ENCODE measurements around the gene SELENOW. TPM values are rescaled to one million over a fixed set of nuclear protein-coding genes. Genes with fewer than 3 reads are reported as not detected.

Gene SELENOW
- total RNA-seq: 100 to 1,000 TPM in 1 of 3 donors, 10 to 100 TPM in 2; 90.5 to 104 (median 97.2) TPM
- total RNA-seq (2013): 143 TPM

DNA sequence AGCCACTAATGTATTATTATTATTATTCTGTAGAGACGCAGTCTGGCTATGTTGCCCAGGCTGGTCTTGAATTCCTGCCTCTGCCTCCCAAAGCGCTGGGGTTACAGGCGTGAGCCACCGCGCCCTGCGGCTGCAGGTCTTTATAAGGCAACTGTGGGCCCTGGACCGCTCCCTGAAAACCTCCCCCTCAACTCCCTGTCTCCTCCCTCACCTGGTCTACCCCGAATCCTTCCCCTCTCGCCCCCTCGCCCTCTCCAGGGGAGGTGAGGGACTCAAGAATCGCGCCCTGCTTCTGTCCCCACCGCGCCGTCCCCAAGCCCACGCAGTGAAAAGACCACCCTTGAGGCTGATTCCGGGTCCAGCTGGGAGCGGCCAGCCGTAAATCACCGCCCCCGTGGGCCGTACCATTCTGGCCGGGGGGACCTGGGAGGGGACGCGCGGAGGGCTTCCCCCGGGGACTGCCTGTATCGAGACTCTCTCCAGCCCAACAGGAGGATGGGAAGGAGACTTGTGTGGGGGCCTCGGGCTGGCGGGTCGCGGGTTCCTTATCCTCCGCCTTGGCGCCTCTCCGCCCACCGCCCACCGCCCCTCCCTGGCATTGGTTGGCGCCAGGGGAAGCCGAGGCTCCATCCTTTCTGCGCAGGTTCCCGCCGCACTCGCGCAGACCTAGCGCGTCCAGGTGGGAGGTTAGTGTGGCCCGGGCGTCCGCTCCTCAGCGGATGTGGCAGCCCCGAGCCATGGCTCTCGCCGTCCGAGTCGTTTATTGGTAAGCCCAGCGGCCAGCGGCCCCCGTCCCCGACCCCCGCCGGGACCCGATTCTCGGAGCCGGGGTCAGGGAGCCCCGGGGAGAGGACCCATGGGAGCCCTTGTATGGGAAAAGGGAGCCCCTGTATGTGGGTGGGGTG, at the start of gene SELENOW:
SELENOW (plus strand) TSS at position 655 of the 905 bp plus-strand sequence; CDS start at position 738, 83 bp downstream.
- no peaks in the 10 kb centered on the region for H3K36me3 Mint-ChIP-seq
- H3K9me3 Mint-ChIP-seq: no peaks in the 10 kb centered on the region
- intact Hi-C loops (cut with micrococcal nuclease): no loop called here
- H3K27ac Mint-ChIP-seq: peak within 1 kb of the TSS; percentile 88 to 95
- H3K27me3 ChIP-seq (ENCODE audit: control insufficient read depth, insufficient read depth, low read length): no peaks in the 10 kb centered on the region
- H3K4me3 Mint-ChIP-seq: peak within 1 kb of the TSS; percentile 95
- no peaks in the 10 kb centered on the region for H3K27me3 Mint-ChIP-seq (ENCODE audit: low read depth in 2 of 2)
- peak within 1 kb of the TSS; percentile 89 for H3K4me3 ChIP-seq (ENCODE audit: low read length)
- DNase-seq: peak; percentile 75 to 87
- peak within 1 kb of the TSS; percentile 95 for H3K27ac ChIP-seq (ENCODE audit: low read length)
- peaks cover 11% of the 10 kb centered on the region for H3K36me3 ChIP-seq (ENCODE audit: control insufficient read depth, insufficient read depth, low read length)
- H3K4me1 Mint-ChIP-seq: peaks cover 7 to 42% of the 10 kb centered on the region in 2 donors
- peak; percentile 89 to 94 (median 93) for ATAC-seq
- peaks cover 26% of the 10 kb centered on the region for H3K4me1 ChIP-seq (ENCODE audit: control insufficient read depth, insufficient read depth, low read length)
- WGBS (ENCODE audit: insufficient coverage): under 1% methylated on average over 65 of the region's 65 CpGs
- TF ChIP-seq, protein P1, sequence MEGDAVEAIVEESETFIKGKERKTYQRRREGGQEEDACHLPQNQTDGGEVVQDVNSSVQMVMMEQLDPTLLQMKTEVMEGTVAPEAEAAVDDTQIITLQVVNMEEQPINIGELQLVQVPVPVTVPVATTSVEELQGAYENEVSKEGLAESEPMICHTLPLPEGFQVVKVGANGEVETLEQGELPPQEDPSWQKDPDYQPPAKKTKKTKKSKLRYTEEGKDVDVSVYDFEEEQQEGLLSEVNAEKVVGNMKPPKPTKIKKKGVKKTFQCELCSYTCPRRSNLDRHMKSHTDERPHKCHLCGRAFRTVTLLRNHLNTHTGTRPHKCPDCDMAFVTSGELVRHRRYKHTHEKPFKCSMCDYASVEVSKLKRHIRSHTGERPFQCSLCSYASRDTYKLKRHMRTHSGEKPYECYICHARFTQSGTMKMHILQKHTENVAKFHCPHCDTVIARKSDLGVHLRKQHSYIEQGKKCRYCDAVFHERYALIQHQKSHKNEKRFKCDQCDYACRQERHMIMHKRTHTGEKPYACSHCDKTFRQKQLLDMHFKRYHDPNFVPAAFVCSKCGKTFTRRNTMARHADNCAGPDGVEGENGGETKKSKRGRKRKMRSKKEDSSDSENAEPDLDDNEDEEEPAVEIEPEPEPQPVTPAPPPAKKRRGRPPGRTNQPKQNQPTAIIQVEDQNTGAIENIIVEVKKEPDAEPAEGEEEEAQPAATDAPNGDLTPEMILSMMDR (IDR thresholded peaks at IDR 0.05): no peak
- H3K9me3 ChIP-seq (ENCODE audit: control insufficient read depth, insufficient read depth, low read length): no peaks in the 10 kb centered on the region

DNA sequence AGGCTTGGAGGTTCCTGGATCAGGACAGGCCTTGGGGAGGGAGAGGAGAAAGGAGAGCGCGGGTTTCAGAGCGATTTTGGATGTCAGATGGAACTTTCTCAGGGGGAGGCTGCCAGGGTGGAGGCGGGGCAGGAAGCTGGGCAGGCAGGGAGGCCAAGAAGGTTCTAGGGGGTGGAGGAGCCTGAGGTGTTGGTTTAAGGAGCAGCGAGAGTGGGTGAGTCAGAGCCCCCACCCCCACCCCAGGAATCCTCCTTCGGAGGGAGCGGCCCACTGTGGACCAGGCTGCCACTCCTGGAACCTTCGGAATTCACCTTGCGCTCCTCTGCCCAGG, 49.1 kb upstream of the SELENOW start:
- no peak overlapping the region for H3K27ac Mint-ChIP-seq
- WGBS (ENCODE audit: insufficient coverage): 9% methylated on average over 9 of the region's 9 CpGs
- peak overlapping the region; percentile 47 for H3K4me3 Mint-ChIP-seq

DNA sequence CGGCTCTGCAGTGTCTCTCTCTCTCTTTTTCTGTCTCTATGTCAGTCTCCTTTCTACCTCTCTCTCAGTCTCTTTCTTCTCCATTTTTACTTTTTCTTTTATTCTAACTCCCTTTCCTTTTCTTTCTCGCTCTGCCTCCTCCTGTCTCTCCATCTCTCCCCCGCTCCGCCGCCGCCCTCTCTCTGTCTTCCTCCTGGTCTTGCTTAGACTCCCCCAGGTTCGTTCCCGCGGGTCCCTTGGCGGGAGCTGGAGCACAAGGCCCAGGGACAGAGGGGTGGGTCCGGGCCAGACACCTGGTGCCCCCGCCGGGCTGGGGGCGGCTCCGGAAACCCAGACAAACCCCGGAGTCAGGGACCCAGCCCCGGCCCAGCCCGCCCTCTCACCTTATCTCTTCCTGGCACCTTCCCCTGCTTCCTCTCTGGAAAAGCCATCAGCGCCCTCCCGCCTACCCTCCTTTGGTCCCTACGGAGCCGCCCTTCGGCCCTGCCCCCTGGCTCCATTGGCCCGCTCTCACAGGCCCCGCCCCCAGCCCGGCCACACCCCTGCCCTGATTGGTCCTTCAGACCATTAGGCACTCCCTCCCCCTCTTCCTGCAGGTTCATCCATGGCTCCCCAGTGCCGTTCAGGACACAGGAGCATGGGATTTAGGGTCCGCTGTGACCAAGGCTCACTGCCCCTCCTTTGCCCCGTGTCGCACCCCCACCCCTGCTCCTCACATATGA, 48.5 kb upstream of the SELENOW start:
- 5% methylated on average over 30 of the region's 30 CpGs for WGBS (ENCODE audit: insufficient coverage)
- no peaks in the 10 kb centered on the region for H3K36me3 Mint-ChIP-seq
- TF ChIP-seq, protein P1 (IDR thresholded peaks at IDR 0.05): no peak
- H3K4me1 Mint-ChIP-seq: peaks cover 9 to 17% of the 10 kb centered on the region in 2 donors
- ATAC-seq (peak in 1 of 3 donors; percentile 53), DNase-seq (peak in 1 of 2 donors; percentile 28)
- H3K9me3 Mint-ChIP-seq: no peaks in the 10 kb centered on the region
- H3K27me3 Mint-ChIP-seq (ENCODE audit: low read depth in 2 of 2): peaks cover 40 to 44% of the 10 kb centered on the region in 2 donors
- Histone ChIP-seq H3K4me1 (ENCODE audit: control insufficient read depth, insufficient read depth, low read length) (peaks cover 12% of the 10 kb centered on the region), H3K27ac (ENCODE audit: low read length) (no peak overlapping the region), H3K36me3 (ENCODE audit: control insufficient read depth, insufficient read depth, low read length) (no peaks in the 10 kb centered on the region), H3K4me3 (ENCODE audit: low read length) (no peak overlapping the region), H3K27me3 (ENCODE audit: control insufficient read depth, insufficient read depth, low read length) (peaks cover 14% of the 10 kb centered on the region), H3K9me3 (ENCODE audit: control insufficient read depth, insufficient read depth, low read length) (no peaks in the 10 kb centered on the region)
- no peak overlapping the region for H3K27ac Mint-ChIP-seq
- H3K4me3 Mint-ChIP-seq: peak overlapping the region; percentile 40
- intact Hi-C loops (cut with micrococcal nuclease): no loop called here

More for the DNA sequence above, 49.1 kb upstream of the SELENOW start:
- Mint-ChIP-seq H3K36me3 (no peaks in the 10 kb centered on the region), H3K27me3 (ENCODE audit: low read depth in 2 of 2) (peaks cover 40 to 44% of the 10 kb centered on the region in 2 donors), H3K4me1 (peaks cover 9 to 17% of the 10 kb centered on the region in 2 donors), H3K9me3 (no peaks in the 10 kb centered on the region)
- intact Hi-C loops (cut with micrococcal nuclease): no loop called here
- H3K27me3 ChIP-seq (ENCODE audit: control insufficient read depth, insufficient read depth, low read length): peaks cover 14% of the 10 kb centered on the region
- DNase-seq (no peak), ATAC-seq (peak in 1 of 3 donors; percentile 8)
- TF ChIP-seq, protein P1 (IDR thresholded peaks at IDR 0.05): no peak
- no peaks in the 10 kb centered on the region for H3K36me3 ChIP-seq (ENCODE audit: control insufficient read depth, insufficient read depth, low read length)
- no peaks in the 10 kb centered on the region for H3K9me3 ChIP-seq (ENCODE audit: control insufficient read depth, insufficient read depth, low read length)
- H3K27ac ChIP-seq (ENCODE audit: low read length): no peak overlapping the region
- peaks cover 12% of the 10 kb centered on the region for H3K4me1 ChIP-seq (ENCODE audit: control insufficient read depth, insufficient read depth, low read length)
- H3K4me3 ChIP-seq (ENCODE audit: low read length): no peak overlapping the region
